Measurements from ENCODE around the gene PHLDB2. TPM values are rescaled to one million over a fixed set of nuclear protein-coding genes. Genes with fewer than 3 reads are reported as not detected.

The PHLDB2 gene
- polyA plus RNA-seq, 2 of the 4 experiments (the other 2 are of a cell fraction): 39.5 to 50.6 TPM

DNA sequence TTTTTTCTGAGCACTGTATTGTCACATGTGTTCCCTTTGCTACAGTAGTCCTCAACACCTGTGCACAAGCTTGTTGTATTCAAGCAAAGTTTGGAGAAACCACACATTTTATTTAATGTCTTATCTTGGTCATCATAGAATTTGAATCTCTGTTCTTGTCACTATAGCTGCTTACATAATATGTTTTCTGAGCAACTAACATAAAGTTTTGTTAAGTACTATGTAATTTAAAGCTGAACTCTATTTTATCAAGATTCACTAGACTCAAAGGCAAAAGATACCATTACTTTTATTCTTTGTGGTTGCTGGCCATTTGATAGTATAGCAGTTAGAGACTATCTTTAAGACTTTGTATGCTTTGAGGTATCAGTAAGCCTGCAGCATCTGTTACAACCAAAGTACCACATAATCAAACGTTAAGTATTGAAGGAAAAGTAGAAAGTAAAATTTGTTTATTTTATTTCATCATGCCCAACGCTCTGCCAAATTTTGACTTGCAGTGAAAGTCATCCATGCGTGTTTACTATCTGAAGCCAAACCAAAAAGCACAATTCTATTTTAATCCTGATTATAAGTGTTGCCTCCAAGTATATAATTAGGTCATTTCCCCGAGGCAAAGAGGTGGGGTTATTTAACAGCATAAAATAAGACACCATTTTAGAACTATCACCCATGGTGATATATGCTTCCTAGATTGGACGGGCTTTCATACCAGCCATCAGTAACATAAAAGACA lies 109.4 kb downstream of the PHLDB2 start:
- POLR2A ChIA-PET: interaction anchor here (1.0 to 1.1 kb wide), 2 partner anchors 10 to 108 kb away, joined by 4 to 6 read pairs; partner anchors contain the start of gene ABHD10
- no peak for ATAC-seq
- H3K9me3 ChIP-seq: no peaks in the 10 kb centered on the region
- DNase-seq (ENCODE audit: low read depth in 1 of 2, low spot score in 1 of 2): no peak
- H3K4me2 ChIP-seq: no peak overlapping the region
- no peak for TF ChIP-seq SMC3 (IDR thresholded peaks at IDR 0.05)
- 59% methylated on average over 5 of the region's 5 CpGs for WGBS (ENCODE audit: missing lambda C conversion rate)
- H3K27ac ChIP-seq: peak overlapping the region in 1 of 2 experiments; percentile 22; a peak in 1 of 6 replicates
- no peak for FAIRE-seq
- no peak overlapping the region for H3K4me3 ChIP-seq
- CTCF ChIA-PET: interaction anchor here (0.6 to 26.1 kb wide), 44 partner anchors 8 to 699 kb away, joined by 3 to 312 read pairs (median 5); partner anchors contain the start of genes ABHD10 and PHLDB2
- peaks cover 18% of the 10 kb centered on the region for H3K4me1 ChIP-seq

DNA sequence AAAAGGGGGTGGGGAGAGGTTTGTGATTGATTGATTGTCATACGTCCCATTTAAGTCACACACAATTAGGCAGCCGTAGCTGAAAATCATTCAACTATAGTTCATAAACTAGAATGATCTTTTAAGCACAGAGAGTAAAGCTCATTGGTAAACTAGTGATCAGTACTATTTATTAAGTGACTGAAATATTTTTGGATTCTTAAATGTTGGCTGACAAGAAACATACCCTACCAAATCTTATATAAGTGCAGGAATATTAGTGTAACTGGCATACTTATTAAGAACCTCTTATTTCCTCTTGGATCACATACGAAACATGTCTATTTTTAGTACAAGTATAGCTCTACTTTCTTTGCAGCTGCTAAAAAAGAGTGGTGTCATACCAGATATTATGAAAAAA lies 111.3 kb downstream of the PHLDB2 start:
- Histone ChIP-seq H3K9me3 (no peaks in the 10 kb centered on the region), H3K4me3 (no peak overlapping the region), H3K4me1 (peaks cover 12% of the 10 kb centered on the region), H3K4me2 (no peak overlapping the region), H3K27ac (no peak overlapping the region)
- ChIA-PET POLR2A (no interaction called here), CTCF (interaction anchor here (1.2 to 26.1 kb wide), 7 partner anchors 43 to 278 kb away, joined by 3 to 312 read pairs (median 10); partner anchors contain the start of gene PHLDB2)
- ATAC-seq: no peak
- TF ChIP-seq ZC3H11A (IDR thresholded peaks at IDR 0.05): no peak
- no peak for TF ChIP-seq SREBF2 (IDR thresholded peaks at IDR 0.05)
- TF ChIP-seq CBX2 (IDR thresholded peaks at IDR 0.05; ENCODE audit: borderline replicate concordance, low read depth): no peak
- no peak for TF ChIP-seq CBX8 (IDR thresholded peaks at IDR 0.05)
- TF ChIP-seq ZNF302 (CRISPR knock-in tag; IDR thresholded peaks at IDR 0.05): no peak
- no peak for TF ChIP-seq RNF2 (IDR thresholded peaks at IDR 0.05; ENCODE audit: borderline replicate concordance, low read depth)
- TF ChIP-seq HDAC2 (IDR thresholded peaks at IDR 0.05): no peak
- TF ChIP-seq, protein P1, sequence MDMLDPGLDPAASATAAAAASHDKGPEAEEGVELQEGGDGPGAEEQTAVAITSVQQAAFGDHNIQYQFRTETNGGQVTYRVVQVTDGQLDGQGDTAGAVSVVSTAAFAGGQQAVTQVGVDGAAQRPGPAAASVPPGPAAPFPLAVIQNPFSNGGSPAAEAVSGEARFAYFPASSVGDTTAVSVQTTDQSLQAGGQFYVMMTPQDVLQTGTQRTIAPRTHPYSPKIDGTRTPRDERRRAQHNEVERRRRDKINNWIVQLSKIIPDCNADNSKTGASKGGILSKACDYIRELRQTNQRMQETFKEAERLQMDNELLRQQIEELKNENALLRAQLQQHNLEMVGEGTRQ (IDR thresholded peaks at IDR 0.05): no peak
- no peak for TF ChIP-seq EP300 (IDR thresholded peaks at IDR 0.05)
- TF ChIP-seq, protein P2, sequence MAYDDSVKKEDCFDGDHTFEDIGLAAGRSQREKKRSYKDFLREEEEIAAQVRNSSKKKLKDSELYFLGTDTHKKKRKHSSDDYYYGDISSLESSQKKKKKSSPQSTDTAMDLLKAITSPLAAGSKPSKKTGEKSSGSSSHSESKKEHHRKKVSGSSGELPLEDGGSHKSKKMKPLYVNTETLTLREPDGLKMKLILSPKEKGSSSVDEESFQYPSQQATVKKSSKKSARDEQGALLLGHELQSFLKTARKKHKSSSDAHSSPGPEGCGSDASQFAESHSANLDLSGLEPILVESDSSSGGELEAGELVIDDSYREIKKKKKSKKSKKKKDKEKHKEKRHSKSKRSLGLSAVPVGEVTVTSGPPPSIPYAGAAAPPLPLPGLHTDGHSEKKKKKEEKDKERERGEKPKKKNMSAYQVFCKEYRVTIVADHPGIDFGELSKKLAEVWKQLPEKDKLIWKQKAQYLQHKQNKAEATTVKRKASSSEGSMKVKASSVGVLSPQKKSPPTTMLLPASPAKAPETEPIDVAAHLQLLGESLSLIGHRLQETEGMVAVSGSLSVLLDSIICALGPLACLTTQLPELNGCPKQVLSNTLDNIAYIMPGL (CRISPR knock-in tag; IDR thresholded peaks at IDR 0.05; ENCODE audit: borderline replicate concordance): no peak
- TF ChIP-seq FOSL2 (IDR thresholded peaks at IDR 0.05): no peak
- no peak for TF ChIP-seq FOSL2 (CRISPR knock-in tag; IDR thresholded peaks at IDR 0.05)
- no peak for TF ChIP-seq NR3C1 (IDR thresholded peaks at IDR 0.05)
- no peak for TF ChIP-seq NPAS2 (CRISPR knock-in tag; IDR thresholded peaks at IDR 0.05; ENCODE audit: borderline replicate concordance)
- no peak for TF ChIP-seq HEYL (CRISPR knock-in tag; IDR thresholded peaks at IDR 0.05)
- no peak for TF ChIP-seq FOXS1 (CRISPR knock-in tag; IDR thresholded peaks at IDR 0.05)
- FAIRE-seq: no peak
- DNase-seq (ENCODE audit: low read depth in 1 of 2, low spot score in 1 of 2): no peak
- 88% methylated on average over 3 of the region's 3 CpGs for WGBS (ENCODE audit: missing lambda C conversion rate)

DNA sequence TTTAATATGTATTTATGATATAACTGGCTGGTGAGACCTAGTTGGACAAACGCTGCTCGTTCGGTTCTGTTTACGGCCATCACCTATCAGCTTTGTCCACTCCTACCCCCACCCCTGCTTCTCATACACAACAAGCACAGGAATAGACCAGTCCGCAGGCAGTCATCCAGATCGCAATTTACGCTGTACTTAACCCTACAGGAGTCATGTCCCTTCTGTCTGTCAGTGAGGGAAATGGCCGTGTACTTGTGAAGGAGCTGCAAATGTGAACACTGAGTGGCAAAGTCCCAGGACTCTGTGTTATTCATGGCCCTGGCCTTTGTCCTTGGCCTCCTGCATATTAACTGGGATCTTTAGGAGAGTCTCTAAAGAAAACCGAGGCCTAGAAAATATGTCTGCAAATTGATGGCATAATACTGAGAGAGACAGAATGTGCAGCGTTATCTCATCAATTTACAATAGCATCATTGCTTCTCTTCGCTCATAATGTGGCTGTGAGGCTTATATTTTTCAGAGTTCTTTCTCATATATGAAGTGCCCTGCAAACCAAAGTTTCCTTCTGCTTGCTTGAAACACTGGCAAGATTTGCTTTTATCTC lies 112.6 kb downstream of the PHLDB2 start:
- 89% methylated on average over 11 of the region's 11 CpGs for WGBS (ENCODE audit: missing lambda C conversion rate)
- POLR2A ChIA-PET: no interaction called here

More for the DNA sequence above, 112.6 kb downstream of the PHLDB2 start:
- CTCF ChIA-PET: interaction anchor here (1.2 to 26.1 kb wide), 5 partner anchors 42 to 279 kb away, joined by 3 to 312 read pairs (median 10); partner anchors contain the start of gene PHLDB2
- H3K9me3 ChIP-seq: no peaks in the 10 kb centered on the region
- TF ChIP-seq, protein P3, sequence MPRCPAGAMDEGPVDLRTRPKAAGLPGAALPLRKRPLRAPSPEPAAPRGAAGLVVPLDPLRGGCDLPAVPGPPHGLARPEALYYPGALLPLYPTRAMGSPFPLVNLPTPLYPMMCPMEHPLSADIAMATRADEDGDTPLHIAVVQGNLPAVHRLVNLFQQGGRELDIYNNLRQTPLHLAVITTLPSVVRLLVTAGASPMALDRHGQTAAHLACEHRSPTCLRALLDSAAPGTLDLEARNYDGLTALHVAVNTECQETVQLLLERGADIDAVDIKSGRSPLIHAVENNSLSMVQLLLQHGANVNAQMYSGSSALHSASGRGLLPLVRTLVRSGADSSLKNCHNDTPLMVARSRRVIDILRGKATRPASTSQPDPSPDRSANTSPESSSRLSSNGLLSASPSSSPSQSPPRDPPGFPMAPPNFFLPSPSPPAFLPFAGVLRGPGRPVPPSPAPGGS (IDR thresholded peaks at IDR 0.05): no peak
- TF ChIP-seq NPAS2 (CRISPR knock-in tag; IDR thresholded peaks at IDR 0.05; ENCODE audit: borderline replicate concordance): no peak
- TF ChIP-seq, protein P4, sequence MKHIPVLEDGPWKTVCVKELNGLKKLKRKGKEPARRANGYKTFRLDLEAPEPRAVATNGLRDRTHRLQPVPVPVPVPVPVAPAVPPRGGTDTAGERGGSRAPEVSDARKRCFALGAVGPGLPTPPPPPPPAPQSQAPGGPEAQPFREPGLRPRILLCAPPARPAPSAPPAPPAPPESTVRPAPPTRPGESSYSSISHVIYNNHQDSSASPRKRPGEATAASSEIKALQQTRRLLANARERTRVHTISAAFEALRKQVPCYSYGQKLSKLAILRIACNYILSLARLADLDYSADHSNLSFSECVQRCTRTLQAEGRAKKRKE (CRISPR knock-in tag; IDR thresholded peaks at IDR 0.05; ENCODE audit: low read depth): no peak
- TF ChIP-seq, protein P5, sequence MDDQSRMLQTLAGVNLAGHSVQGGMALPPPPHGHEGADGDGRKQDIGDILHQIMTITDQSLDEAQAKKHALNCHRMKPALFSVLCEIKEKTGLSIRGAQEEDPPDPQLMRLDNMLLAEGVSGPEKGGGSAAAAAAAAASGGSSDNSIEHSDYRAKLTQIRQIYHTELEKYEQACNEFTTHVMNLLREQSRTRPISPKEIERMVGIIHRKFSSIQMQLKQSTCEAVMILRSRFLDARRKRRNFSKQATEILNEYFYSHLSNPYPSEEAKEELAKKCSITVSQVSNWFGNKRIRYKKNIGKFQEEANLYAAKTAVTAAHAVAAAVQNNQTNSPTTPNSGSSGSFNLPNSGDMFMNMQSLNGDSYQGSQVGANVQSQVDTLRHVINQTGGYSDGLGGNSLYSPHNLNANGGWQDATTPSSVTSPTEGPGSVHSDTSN (IDR thresholded peaks at IDR 0.05): no peak
- ATAC-seq (no peak), FAIRE-seq (no peak), DNase-seq (ENCODE audit: low read depth in 1 of 2, low spot score in 1 of 2) (no peak)
- no peak overlapping the region for H3K4me2 ChIP-seq
- H3K4me3 ChIP-seq: no peak overlapping the region
- no peak overlapping the region for H3K27ac ChIP-seq
- H3K4me1 ChIP-seq: peaks cover 19% of the 10 kb centered on the region
